GM23338 (cell line): ENCODE measurements around the gene UROS. TPM values are rescaled to one million over a fixed set of nuclear protein-coding genes. Genes with fewer than 3 reads are reported as not detected.

Source experiments
- ATAC-seq: fragments of 200-7000 bp; cut with Tn5 transposase; 3 replicates; pipeline ENCODE4 v1.9.1; 2020
- DNase-seq: peaks from one replicate; pipeline ENCODE4 v3.0.0-alpha.2; 2015; ENCODE audit warnings: low spot score
- H2AFZ ChIP-seq: fragments of 200-600 bp; sonication (generic); 2 replicates; pipeline ENCODE4 v1.8.0; 2016; ENCODE audit warnings: antibody characterized with exemption, mild to moderate bottlenecking, moderate library complexity
- H3F3A ChIP-seq: fragments of 200-600 bp; sonication (generic); replicated peaks from 2 replicates; pipeline ENCODE4 v1.8.0; 2017; ENCODE audit warnings: antibody characterized with exemption, mixed run types, low read depth
- H3K27ac ChIP-seq: fragments of 200-600 bp; sonication (generic); 2 replicates; pipeline ENCODE4 v1.6.1; 2016; ENCODE audit warnings: low read depth
- H3K27me3 ChIP-seq: fragments of 200-600 bp; sonication (generic); 2 replicates; pipeline ENCODE4 v1.8.0; 2016; ENCODE audit warnings: mild to moderate bottlenecking, mixed run types, moderate library complexity; ENCODE audit not compliant: insufficient read depth
- H3K36me3 ChIP-seq: fragments of 200-600 bp; sonication (generic); 2 replicates; pipeline ENCODE4 v1.8.0; 2016; ENCODE audit warnings: mild to moderate bottlenecking; ENCODE audit not compliant: insufficient read depth
- H3K4me1 ChIP-seq: fragments of 200-600 bp; sonication (generic); 2 replicates; pipeline ENCODE4 v1.8.0; 2016; ENCODE audit warnings: mild to moderate bottlenecking, moderate library complexity; ENCODE audit not compliant: insufficient read depth
- H3K4me2 ChIP-seq: fragments of 200-600 bp; sonication (generic); 2 replicates; pipeline ENCODE4 v1.7.1; 2017; ENCODE audit warnings: mixed run types
- H3K4me3 ChIP-seq: fragments of 200-600 bp; sonication (generic); 2 replicates; pipeline ENCODE4 v1.6.1; 2016; ENCODE audit warnings: mixed run types
- H3K79me2 ChIP-seq: fragments of 200-600 bp; sonication (generic); replicated peaks from 2 replicates; pipeline ENCODE4 v1.8.0; 2017; ENCODE audit warnings: mild to moderate bottlenecking; ENCODE audit not compliant: insufficient read depth
- H3K9me2 ChIP-seq: fragments of 200-600 bp; sonication (generic); 2 replicates; pipeline ENCODE4 v1.8.0; 2017; ENCODE audit not compliant: insufficient read depth
- H4K20me1 ChIP-seq: fragments of 200-600 bp; sonication (generic); replicated peaks from 2 replicates; pipeline ENCODE4 v1.8.0; 2017; ENCODE audit warnings: mild to moderate bottlenecking; ENCODE audit not compliant: insufficient read depth
- H3K27ac Mint-ChIP-seq: 2 replicates; pipeline ENCODE4 v1.8.0; 2020; ENCODE audit warnings: inconsistent platforms, mild to moderate bottlenecking, moderate library complexity, mixed read lengths
- H3K27me3 Mint-ChIP-seq: 3 replicates; pipeline ENCODE4 v1.8.0; 2022; ENCODE audit warnings: low read depth, mild to moderate bottlenecking, moderate library complexity, mixed read lengths, inconsistent platforms; ENCODE audit not compliant: insufficient read depth, poor library complexity
- H3K36me3 Mint-ChIP-seq: 3 replicates; pipeline ENCODE4 v1.8.0; 2021; ENCODE audit warnings: low read depth, mild to moderate bottlenecking, inconsistent platforms, moderate library complexity, mixed read lengths
- H3K4me1 Mint-ChIP-seq: 3 replicates; pipeline ENCODE4 v1.8.0; 2020; ENCODE audit warnings: mild to moderate bottlenecking, inconsistent platforms, mixed read lengths
- H3K4me3 Mint-ChIP-seq: 3 replicates; pipeline ENCODE4 v1.8.0; 2021; ENCODE audit warnings: moderate library complexity, mild to moderate bottlenecking, inconsistent platforms, mixed read lengths
- H3K9me3 Mint-ChIP-seq: 3 replicates; pipeline ENCODE4 v1.8.0; 2020; ENCODE audit warnings: moderate library complexity, mild to moderate bottlenecking, inconsistent platforms, mixed read lengths
- EZH2 ChIP-seq: fragments of 200-600 bp; sonication (generic); IDR thresholded peaks from one replicate; pipeline ENCODE4 v1.8.0; 2017; ENCODE audit warnings: antibody characterized with exemption, mild to moderate bottlenecking, low read depth; ENCODE audit not compliant: unreplicated experiment
- EZH2phosphoT487 ChIP-seq: fragments of 200-600 bp; sonication (generic); IDR thresholded peaks from one replicate; pipeline ENCODE4 v1.8.1; 2018; ENCODE audit warnings: antibody characterized with exemption; ENCODE audit not compliant: unreplicated experiment
- NANOG ChIP-seq: IDR thresholded peaks from 2 replicates; pipeline ENCODE4 v1.6.1; 2016; ENCODE audit warnings: antibody characterized with exemption, borderline replicate concordance
- POLR2AphosphoS5 ChIP-seq: IDR thresholded peaks from 2 replicates; pipeline ENCODE4 v1.6.1; 2016; ENCODE audit warnings: antibody characterized with exemption, low read depth
- STAT1 ChIP-seq: IDR thresholded peaks from one replicate; pipeline ENCODE4 v1.6.1; 2016; ENCODE audit warnings: antibody characterized with exemption; ENCODE audit not compliant: unreplicated experiment
- ZNF114 ChIP-seq: fragments of 250-450 bp; sonication (Bioruptor Pico); IDR thresholded peaks from 2 replicates; pipeline ENCODE4 v1.5.0; 2020; ENCODE audit warnings: mild to moderate bottlenecking, moderate library complexity
- ZNF331 ChIP-seq: fragments of 250-450 bp; sonication (Bioruptor Pico); IDR thresholded peaks from 2 replicates; pipeline ENCODE4 v1.5.0; 2020; ENCODE audit warnings: low read depth, mild to moderate bottlenecking, moderate library complexity
- polyA plus RNA-seq: library from polyadenylated mRNA; unstranded; fragments of >200 nt; fragmentation: Nextera tagmentation; extraction: Ambion mirVana; gene quantifications from 2 replicates; pipeline ENCODE4 v1.2.1, GENCODE V29; 2016
- total RNA-seq: library from RNA; depleted of rRNA; stranded (reverse); fragments of >200 nt; shearing (Covaris generic); gene quantifications from 2 replicates; pipeline ENCODE4 v1.2.3, GENCODE V29; 2014
- TF ChIP-seq, protein P1 (sequence below): fragments of 250-450 bp; sonication (Bioruptor Pico); IDR thresholded peaks from 2 replicates; pipeline ENCODE4 v1.5.0; 2020; ENCODE audit warnings: mild to moderate bottlenecking, moderate library complexity
- TF ChIP-seq, protein P2 (sequence below), 2 experiments: fragments of 200-600 bp in 1 of 2; sonication (generic) in 1 of 2; conservative IDR thresholded peaks; 2 replicates each; pipeline versions ENCODE4 v1.5.1 to v1.6.1; 2016 to 2017; ENCODE audit warnings: antibody characterized with exemption in 2 of 2, low read depth in 2 of 2, mild to moderate bottlenecking in 2 of 2, moderate library complexity in 1 of 2
- TF ChIP-seq, protein P3 (sequence below): IDR thresholded peaks from 2 replicates; pipeline ENCODE4 v1.6.1; 2016; ENCODE audit warnings: antibody characterized with exemption
- TF ChIP-seq, protein P4 (sequence below): IDR thresholded peaks from one replicate; pipeline ENCODE4 v1.6.1; 2018; ENCODE audit warnings: antibody characterized with exemption; ENCODE audit not compliant: unreplicated experiment

UROS gene
- total and polyA plus RNA-seq, 2 experiments from 2014 or later: 41.3 to 43.4 TPM

DNA sequence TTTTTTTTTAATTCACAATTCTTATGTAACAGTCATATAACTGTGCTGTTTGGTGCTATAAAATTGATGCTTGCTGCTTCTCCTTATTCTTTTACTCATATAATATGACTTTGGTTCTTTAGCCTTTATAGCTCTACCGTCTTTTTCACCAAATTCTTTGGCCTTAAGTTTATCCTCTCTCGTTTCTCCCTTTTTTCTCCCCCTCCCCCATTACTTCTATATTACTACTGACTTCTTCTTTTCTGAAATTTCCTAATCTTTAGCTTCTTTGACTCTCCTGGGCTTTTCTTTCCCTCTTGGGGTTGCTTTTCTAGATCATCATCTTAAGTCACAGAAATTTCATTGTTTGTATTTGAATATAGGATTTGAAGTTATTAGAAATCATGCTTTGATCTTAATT, 4.1 kb upstream of the UROS start:
- Histone ChIP-seq H3K9me2 (no peaks in the 10 kb centered on the region), H3K4me1 (peaks cover 10% of the 10 kb centered on the region), H2AFZ (no peak overlapping the region), H3K4me2 (no peak overlapping the region), H3F3A (no peaks in the 10 kb centered on the region), H3K36me3 (peaks cover 44% of the 10 kb centered on the region), H3K79me2 (peaks cover 51% of the 10 kb centered on the region), H3K4me3 (no peak overlapping the region), H3K27ac (no peak overlapping the region), H3K27me3 (no peaks in the 10 kb centered on the region), H4K20me1 (peaks cover 55% of the 10 kb centered on the region)
- H3K4me1 Mint-ChIP-seq: no peaks in the 10 kb centered on the region; the same call in 2 of the 3 replicates
- no peak for ATAC-seq
- no peak overlapping the region for H3K4me3 Mint-ChIP-seq
- peaks cover 60% of the 10 kb centered on the region for H3K36me3 Mint-ChIP-seq
- no peak for DNase-seq
- no peaks in the 10 kb centered on the region for H3K9me3 Mint-ChIP-seq
- H3K27ac Mint-ChIP-seq: no peak overlapping the region
- TF ChIP-seq, protein P1, sequence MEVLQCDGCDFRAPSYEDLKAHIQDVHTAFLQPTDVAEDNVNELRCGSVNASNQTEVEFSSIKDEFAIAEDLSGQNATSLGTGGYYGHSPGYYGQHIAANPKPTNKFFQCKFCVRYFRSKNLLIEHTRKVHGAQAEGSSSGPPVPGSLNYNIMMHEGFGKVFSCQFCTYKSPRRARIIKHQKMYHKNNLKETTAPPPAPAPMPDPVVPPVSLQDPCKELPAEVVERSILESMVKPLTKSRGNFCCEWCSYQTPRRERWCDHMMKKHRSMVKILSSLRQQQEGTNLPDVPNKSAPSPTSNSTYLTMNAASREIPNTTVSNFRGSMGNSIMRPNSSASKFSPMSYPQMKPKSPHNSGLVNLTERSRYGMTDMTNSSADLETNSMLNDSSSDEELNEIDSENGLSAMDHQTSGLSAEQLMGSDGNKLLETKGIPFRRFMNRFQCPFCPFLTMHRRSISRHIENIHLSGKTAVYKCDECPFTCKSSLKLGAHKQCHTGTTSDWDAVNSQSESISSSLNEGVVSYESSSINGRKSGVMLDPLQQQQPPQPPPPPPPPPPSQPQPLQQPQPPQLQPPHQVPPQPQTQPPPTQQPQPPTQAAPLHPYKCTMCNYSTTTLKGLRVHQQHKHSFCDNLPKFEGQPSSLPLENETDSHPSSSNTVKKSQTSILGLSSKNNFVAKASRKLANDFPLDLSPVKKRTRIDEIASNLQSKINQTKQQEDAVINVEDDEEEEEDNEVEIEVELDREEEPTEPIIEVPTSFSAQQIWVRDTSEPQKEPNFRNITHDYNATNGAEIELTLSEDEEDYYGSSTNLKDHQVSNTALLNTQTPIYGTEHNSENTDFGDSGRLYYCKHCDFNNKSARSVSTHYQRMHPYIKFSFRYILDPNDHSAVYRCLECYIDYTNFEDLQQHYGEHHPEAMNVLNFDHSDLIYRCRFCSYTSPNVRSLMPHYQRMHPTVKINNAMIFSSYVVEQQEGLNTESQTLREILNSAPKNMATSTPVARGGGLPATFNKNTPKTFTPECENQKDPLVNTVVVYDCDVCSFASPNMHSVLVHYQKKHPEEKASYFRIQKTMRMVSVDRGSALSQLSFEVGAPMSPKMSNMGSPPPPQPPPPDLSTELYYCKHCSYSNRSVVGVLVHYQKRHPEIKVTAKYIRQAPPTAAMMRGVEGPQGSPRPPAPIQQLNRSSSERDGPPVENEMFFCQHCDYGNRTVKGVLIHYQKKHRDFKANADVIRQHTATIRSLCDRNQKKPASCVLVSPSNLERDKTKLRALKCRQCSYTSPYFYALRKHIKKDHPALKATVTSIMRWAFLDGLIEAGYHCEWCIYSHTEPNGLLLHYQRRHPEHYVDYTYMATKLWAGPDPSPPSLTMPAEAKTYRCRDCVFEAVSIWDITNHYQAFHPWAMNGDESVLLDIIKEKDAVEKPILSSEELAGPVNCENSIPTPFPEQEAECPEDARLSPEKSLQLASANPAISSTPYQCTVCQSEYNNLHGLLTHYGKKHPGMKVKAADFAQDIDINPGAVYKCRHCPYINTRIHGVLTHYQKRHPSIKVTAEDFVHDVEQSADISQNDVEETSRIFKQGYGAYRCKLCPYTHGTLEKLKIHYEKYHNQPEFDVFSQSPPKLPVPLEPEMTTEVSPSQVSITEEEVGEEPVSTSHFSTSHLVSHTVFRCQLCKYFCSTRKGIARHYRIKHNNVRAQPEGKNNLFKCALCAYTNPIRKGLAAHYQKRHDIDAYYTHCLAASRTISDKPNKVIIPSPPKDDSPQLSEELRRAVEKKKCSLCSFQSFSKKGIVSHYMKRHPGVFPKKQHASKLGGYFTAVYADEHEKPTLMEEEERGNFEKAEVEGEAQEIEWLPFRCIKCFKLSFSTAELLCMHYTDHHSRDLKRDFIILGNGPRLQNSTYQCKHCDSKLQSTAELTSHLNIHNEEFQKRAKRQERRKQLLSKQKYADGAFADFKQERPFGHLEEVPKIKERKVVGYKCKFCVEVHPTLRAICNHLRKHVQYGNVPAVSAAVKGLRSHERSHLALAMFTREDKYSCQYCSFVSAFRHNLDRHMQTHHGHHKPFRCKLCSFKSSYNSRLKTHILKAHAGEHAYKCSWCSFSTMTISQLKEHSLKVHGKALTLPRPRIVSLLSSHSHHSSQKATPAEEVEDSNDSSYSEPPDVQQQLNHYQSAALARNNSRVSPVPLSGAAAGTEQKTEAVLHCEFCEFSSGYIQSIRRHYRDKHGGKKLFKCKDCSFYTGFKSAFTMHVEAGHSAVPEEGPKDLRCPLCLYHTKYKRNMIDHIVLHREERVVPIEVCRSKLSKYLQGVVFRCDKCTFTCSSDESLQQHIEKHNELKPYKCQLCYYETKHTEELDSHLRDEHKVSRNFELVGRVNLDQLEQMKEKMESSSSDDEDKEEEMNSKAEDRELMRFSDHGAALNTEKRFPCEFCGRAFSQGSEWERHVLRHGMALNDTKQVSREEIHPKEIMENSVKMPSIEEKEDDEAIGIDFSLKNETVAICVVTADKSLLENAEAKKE (CRISPR knock-in tag): no peak
- TF ChIP-seq, protein P2, sequence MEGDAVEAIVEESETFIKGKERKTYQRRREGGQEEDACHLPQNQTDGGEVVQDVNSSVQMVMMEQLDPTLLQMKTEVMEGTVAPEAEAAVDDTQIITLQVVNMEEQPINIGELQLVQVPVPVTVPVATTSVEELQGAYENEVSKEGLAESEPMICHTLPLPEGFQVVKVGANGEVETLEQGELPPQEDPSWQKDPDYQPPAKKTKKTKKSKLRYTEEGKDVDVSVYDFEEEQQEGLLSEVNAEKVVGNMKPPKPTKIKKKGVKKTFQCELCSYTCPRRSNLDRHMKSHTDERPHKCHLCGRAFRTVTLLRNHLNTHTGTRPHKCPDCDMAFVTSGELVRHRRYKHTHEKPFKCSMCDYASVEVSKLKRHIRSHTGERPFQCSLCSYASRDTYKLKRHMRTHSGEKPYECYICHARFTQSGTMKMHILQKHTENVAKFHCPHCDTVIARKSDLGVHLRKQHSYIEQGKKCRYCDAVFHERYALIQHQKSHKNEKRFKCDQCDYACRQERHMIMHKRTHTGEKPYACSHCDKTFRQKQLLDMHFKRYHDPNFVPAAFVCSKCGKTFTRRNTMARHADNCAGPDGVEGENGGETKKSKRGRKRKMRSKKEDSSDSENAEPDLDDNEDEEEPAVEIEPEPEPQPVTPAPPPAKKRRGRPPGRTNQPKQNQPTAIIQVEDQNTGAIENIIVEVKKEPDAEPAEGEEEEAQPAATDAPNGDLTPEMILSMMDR (conservative IDR thresholded peaks at IDR 0.05; ENCODE audit: low read depth in 2 of 2): no peak
- TF ChIP-seq, protein P3, sequence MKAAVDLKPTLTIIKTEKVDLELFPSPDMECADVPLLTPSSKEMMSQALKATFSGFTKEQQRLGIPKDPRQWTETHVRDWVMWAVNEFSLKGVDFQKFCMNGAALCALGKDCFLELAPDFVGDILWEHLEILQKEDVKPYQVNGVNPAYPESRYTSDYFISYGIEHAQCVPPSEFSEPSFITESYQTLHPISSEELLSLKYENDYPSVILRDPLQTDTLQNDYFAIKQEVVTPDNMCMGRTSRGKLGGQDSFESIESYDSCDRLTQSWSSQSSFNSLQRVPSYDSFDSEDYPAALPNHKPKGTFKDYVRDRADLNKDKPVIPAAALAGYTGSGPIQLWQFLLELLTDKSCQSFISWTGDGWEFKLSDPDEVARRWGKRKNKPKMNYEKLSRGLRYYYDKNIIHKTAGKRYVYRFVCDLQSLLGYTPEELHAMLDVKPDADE: no peak
- TF ChIP-seq STAT1: no peak
- TF ChIP-seq NANOG: no peak
- no peak for TF ChIP-seq ZNF114 (CRISPR knock-in tag)
- TF ChIP-seq EZH2phosphoT487: no peak
- TF ChIP-seq, protein P4, sequence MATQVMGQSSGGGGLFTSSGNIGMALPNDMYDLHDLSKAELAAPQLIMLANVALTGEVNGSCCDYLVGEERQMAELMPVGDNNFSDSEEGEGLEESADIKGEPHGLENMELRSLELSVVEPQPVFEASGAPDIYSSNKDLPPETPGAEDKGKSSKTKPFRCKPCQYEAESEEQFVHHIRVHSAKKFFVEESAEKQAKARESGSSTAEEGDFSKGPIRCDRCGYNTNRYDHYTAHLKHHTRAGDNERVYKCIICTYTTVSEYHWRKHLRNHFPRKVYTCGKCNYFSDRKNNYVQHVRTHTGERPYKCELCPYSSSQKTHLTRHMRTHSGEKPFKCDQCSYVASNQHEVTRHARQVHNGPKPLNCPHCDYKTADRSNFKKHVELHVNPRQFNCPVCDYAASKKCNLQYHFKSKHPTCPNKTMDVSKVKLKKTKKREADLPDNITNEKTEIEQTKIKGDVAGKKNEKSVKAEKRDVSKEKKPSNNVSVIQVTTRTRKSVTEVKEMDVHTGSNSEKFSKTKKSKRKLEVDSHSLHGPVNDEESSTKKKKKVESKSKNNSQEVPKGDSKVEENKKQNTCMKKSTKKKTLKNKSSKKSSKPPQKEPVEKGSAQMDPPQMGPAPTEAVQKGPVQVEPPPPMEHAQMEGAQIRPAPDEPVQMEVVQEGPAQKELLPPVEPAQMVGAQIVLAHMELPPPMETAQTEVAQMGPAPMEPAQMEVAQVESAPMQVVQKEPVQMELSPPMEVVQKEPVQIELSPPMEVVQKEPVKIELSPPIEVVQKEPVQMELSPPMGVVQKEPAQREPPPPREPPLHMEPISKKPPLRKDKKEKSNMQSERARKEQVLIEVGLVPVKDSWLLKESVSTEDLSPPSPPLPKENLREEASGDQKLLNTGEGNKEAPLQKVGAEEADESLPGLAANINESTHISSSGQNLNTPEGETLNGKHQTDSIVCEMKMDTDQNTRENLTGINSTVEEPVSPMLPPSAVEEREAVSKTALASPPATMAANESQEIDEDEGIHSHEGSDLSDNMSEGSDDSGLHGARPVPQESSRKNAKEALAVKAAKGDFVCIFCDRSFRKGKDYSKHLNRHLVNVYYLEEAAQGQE: no peak
- no peak for TF ChIP-seq ZNF331 (CRISPR knock-in tag)
- no peak for TF ChIP-seq POLR2AphosphoS5
- TF ChIP-seq EZH2: no peak
- H3K27me3 Mint-ChIP-seq: peaks cover 2% of the 10 kb centered on the region
